HepG2 (cell line): ENCODE data around the gene SOAT2. TPM values are rescaled to one million over a fixed set of nuclear protein-coding genes. Genes with fewer than 3 reads are reported as not detected.

Experiments used
- GABPA ChIP-seq, 2 experiments: IDR thresholded peaks; 2 replicates each; pipeline ENCODE4 v1.6.1; 2011 to 2016; ENCODE audit warnings: low read depth in 2 of 2, low read length in 1 of 2, missing biosample characterization in 1 of 2, missing genetic modification characterization in 1 of 2
- GTF2F1 ChIP-seq: fragments of 150-350 bp; IDR thresholded peaks from 2 replicates; pipeline ENCODE4 v1.6.1; 2014; ENCODE audit warnings: low read length
- HOXA3 ChIP-seq: sonication (generic); formaldehyde crosslinking; IDR thresholded peaks from 2 replicates; pipeline ENCODE4 v1.5.0; 2020; ENCODE audit warnings: missing genetic modification reagents
- HOXA5 ChIP-seq: sonication (generic); formaldehyde crosslinking; IDR thresholded peaks from 2 replicates; pipeline ENCODE4 v1.4.0; 2020; ENCODE audit warnings: missing genetic modification reagents
- PHF8 ChIP-seq: sonication (generic); formaldehyde crosslinking; IDR thresholded peaks from 2 replicates; pipeline ENCODE4 v1.5.0; 2020; ENCODE audit warnings: missing genetic modification reagents
- TCF12 ChIP-seq, 2 experiments: fragments of 450-650 bp in 1 of 2; sonication (generic) in 1 of 2; formaldehyde crosslinking in 1 of 2; IDR thresholded peaks; 2 replicates each; pipeline versions ENCODE4 v1.6.1 to v1.8.0; 2017 to 2022; ENCODE audit warnings: antibody characterized with exemption in 1 of 2, mild to moderate bottlenecking in 1 of 2, missing genetic modification reagents in 1 of 2, moderate library complexity in 1 of 2
- ZNF501 ChIP-seq: sonication (generic); formaldehyde crosslinking; IDR thresholded peaks from 2 replicates; pipeline ENCODE4 v1.5.1; 2020; ENCODE audit warnings: mild to moderate bottlenecking, moderate library complexity, missing genetic modification reagents
- ZNF724P ChIP-seq: sonication (generic); formaldehyde crosslinking; IDR thresholded peaks from 2 replicates; pipeline ENCODE4 v1.8.0; 2022; ENCODE audit warnings: missing genetic modification reagents, borderline replicate concordance
- polyA plus RNA-seq, 8 experiments: library from polyadenylated mRNA; depleted of rRNA in 3 of 8; stranded (reverse) in 7 of 8; unstranded in 1 of 8; fragments of >200 nt; fragmentation: Illumina TruSeq in 4 of 8; extraction: Trizol in 4 of 8; gene quantifications; 2 replicates each; pipeline versions ENCODE4 v1.2.1 to v1.2.3, GENCODE V29; 2011 to 2016; ENCODE audit warnings: low read depth in 4 of 8, missing spikeins in 1 of 8, mixed read lengths in 1 of 8; ENCODE audit not compliant: insufficient read depth in 1 of 8
- total RNA-seq, 5 experiments: library from RNA; depleted of rRNA; stranded (reverse); fragments of >200 nt; fragmentation: Illumina TruSeq; extraction: Trizol; gene quantifications; 2 replicates each; pipeline ENCODE4 v1.2.3, GENCODE V29; 2016; ENCODE audit warnings: low read depth in 1 of 5
- TF ChIP-seq, protein P1 (sequence below): sonication (generic); formaldehyde crosslinking; IDR thresholded peaks from 2 replicates; pipeline ENCODE4 v1.8.1; 2022; ENCODE audit warnings: low read depth, mild to moderate bottlenecking, missing genetic modification reagents
- TF ChIP-seq, protein P2 (sequence below): sonication (generic); formaldehyde crosslinking; IDR thresholded peaks from 2 replicates; pipeline ENCODE4 v1.5.1; 2020; ENCODE audit warnings: missing genetic modification reagents, mild to moderate bottlenecking, borderline replicate concordance
- TF ChIP-seq, protein P3 (sequence below): sonication (generic); formaldehyde crosslinking; IDR thresholded peaks from 2 replicates; pipeline ENCODE4; 2020; ENCODE audit warnings: missing genetic modification reagents, mild to moderate bottlenecking, borderline replicate concordance
- TF ChIP-seq, protein P4 (sequence below), 2 experiments: sonication (generic) in 1 of 2; formaldehyde crosslinking in 1 of 2; IDR thresholded peaks; 2 replicates each; pipeline versions ENCODE4 v1.4.0 to v1.6.1; 2016 to 2020; ENCODE audit warnings: borderline replicate concordance in 1 of 2, low read depth in 1 of 2, mild to moderate bottlenecking in 1 of 2, missing genetic modification reagents in 1 of 2

SOAT2 gene
- total and polyA plus RNA-seq, 2 of the 13 experiments (the other 11 are each of a cell fraction or from before 2014, with no cell fraction given), result 14.9 to 108 TPM

DNA sequence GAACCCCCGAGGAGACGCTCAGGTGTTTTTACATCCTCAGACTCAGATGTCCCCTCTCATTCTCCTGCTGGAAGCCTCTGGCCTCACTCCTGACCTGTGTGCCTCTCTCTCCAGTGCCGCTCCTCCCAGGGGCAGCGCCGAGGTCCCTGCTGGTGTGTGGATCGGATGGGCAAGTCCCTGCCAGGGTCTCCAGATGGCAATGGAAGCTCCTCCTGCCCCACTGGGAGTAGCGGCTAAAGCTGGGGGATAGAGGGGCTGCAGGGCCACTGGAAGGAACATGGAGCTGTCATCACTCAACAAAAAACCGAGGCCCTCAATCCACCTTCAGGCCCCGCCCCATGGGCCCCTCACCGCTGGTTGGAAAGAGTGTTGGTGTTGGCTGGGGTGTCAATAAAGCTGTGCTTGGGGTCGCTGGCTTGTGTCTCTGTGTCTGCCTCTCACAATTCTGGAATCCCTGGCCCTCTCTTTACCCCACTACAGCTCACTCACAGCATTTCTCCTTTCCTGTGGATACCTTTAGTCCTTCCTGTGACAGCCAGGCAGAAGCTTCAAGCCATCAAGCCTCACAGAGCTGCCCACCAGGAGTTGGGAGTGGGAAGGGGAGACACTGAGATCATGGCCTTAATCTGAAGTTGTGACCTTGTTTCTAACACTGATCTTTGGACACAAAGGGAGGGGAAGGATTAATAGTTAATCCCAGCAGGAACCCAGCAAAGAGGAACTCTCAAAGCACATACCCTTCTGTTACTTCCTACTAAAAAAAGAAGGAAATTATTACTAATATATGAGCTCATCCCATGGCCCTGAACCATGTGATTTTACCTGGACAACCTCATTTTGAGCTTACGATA, 1.1 kb upstream of the SOAT2 start (continued):
- TF ChIP-seq, protein P1, sequence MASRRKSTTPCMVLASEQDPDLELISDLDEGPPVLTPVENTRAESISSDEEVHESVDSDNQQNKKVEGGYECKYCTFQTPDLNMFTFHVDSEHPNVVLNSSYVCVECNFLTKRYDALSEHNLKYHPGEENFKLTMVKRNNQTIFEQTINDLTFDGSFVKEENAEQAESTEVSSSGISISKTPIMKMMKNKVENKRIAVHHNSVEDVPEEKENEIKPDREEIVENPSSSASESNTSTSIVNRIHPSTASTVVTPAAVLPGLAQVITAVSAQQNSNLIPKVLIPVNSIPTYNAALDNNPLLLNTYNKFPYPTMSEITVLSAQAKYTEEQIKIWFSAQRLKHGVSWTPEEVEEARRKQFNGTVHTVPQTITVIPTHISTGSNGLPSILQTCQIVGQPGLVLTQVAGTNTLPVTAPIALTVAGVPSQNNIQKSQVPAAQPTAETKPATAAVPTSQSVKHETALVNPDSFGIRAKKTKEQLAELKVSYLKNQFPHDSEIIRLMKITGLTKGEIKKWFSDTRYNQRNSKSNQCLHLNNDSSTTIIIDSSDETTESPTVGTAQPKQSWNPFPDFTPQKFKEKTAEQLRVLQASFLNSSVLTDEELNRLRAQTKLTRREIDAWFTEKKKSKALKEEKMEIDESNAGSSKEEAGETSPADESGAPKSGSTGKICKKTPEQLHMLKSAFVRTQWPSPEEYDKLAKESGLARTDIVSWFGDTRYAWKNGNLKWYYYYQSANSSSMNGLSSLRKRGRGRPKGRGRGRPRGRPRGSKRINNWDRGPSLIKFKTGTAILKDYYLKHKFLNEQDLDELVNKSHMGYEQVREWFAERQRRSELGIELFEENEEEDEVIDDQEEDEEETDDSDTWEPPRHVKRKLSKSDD (CRISPR knock-in tag), result no peak
- TF ChIP-seq ZNF501 (CRISPR knock-in tag) (peak; percentile 13; the same call in 1 of the 2 replicates), ZNF724P (0 out of 2 replicates have a peak, but pooled peaks have one; percentile 9), TCF12 (IDR thresholded peaks at IDR 0.05) (no peak), TCF12 (CRISPR knock-in tag; IDR thresholded peaks at IDR 0.05) (no peak), HOXA5 (CRISPR knock-in tag) (no peak), GTF2F1 (no peak), GABPA (IDR thresholded peaks at IDR 0.05; ENCODE audit: low read depth, low read length) (no peak), GABPA (CRISPR knock-in tag; IDR thresholded peaks at IDR 0.05; ENCODE audit: low read depth) (peak; percentile 30; the same call in 1 of the 2 replicates), PHF8 (CRISPR knock-in tag) (0 out of 2 replicates have a peak, but pooled peaks have one; percentile 24), HOXA3 (CRISPR knock-in tag) (peak; percentile 25; the same call in 1 of the 2 replicates)
- TF ChIP-seq, protein P2, sequence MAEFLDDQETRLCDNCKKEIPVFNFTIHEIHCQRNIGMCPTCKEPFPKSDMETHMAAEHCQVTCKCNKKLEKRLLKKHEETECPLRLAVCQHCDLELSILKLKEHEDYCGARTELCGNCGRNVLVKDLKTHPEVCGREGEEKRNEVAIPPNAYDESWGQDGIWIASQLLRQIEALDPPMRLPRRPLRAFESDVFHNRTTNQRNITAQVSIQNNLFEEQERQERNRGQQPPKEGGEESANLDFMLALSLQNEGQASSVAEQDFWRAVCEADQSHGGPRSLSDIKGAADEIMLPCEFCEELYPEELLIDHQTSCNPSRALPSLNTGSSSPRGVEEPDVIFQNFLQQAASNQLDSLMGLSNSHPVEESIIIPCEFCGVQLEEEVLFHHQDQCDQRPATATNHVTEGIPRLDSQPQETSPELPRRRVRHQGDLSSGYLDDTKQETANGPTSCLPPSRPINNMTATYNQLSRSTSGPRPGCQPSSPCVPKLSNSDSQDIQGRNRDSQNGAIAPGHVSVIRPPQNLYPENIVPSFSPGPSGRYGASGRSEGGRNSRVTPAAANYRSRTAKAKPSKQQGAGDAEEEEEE (CRISPR knock-in tag), result no peak
- TF ChIP-seq, protein P3, sequence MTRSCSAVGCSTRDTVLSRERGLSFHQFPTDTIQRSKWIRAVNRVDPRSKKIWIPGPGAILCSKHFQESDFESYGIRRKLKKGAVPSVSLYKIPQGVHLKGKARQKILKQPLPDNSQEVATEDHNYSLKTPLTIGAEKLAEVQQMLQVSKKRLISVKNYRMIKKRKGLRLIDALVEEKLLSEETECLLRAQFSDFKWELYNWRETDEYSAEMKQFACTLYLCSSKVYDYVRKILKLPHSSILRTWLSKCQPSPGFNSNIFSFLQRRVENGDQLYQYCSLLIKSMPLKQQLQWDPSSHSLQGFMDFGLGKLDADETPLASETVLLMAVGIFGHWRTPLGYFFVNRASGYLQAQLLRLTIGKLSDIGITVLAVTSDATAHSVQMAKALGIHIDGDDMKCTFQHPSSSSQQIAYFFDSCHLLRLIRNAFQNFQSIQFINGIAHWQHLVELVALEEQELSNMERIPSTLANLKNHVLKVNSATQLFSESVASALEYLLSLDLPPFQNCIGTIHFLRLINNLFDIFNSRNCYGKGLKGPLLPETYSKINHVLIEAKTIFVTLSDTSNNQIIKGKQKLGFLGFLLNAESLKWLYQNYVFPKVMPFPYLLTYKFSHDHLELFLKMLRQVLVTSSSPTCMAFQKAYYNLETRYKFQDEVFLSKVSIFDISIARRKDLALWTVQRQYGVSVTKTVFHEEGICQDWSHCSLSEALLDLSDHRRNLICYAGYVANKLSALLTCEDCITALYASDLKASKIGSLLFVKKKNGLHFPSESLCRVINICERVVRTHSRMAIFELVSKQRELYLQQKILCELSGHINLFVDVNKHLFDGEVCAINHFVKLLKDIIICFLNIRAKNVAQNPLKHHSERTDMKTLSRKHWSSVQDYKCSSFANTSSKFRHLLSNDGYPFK (CRISPR knock-in tag), result no peak
- TF ChIP-seq, protein P4, sequence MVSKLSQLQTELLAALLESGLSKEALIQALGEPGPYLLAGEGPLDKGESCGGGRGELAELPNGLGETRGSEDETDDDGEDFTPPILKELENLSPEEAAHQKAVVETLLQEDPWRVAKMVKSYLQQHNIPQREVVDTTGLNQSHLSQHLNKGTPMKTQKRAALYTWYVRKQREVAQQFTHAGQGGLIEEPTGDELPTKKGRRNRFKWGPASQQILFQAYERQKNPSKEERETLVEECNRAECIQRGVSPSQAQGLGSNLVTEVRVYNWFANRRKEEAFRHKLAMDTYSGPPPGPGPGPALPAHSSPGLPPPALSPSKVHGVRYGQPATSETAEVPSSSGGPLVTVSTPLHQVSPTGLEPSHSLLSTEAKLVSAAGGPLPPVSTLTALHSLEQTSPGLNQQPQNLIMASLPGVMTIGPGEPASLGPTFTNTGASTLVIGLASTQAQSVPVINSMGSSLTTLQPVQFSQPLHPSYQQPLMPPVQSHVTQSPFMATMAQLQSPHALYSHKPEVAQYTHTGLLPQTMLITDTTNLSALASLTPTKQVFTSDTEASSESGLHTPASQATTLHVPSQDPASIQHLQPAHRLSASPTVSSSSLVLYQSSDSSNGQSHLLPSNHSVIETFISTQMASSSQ (IDR thresholded peaks at IDR 0.05; ENCODE audit: low read depth), result peak; percentile 69
- TF ChIP-seq, protein P4 (CRISPR knock-in tag; IDR thresholded peaks at IDR 0.05; ENCODE audit: borderline replicate concordance), result peak; percentile 73; the same call in 1 of the 2 replicates
